Thyroid gland (tissue), 4 donors: ENCODE measurements around the gene RBMS1.

Experiments
- POLR2A ChIP-seq, 2 donors: fragments of 450-650 bp; IDR thresholded peaks; one replicate each; pipeline ENCODE4 v1.6.1; 2017; ENCODE audit warnings: antibody characterized with exemption in 2 of 2, mild to moderate bottlenecking in 2 of 2, moderate library complexity in 1 of 2
- TF ChIP-seq, protein P1 (sequence below), 6 experiments: fragments of 200-600 bp in 3 of 6; fragments of 450-650 bp in 3 of 6; sonication (generic) in 3 of 6; IDR thresholded peaks; one replicate each; pipeline ENCODE4 v1.5.1; 2016 to 2019; ENCODE audit warnings: antibody characterized with exemption in 6 of 6, mild to moderate bottlenecking in 2 of 6, inconsistent platforms in 1 of 6, moderate library complexity in 1 of 6

DNA sequence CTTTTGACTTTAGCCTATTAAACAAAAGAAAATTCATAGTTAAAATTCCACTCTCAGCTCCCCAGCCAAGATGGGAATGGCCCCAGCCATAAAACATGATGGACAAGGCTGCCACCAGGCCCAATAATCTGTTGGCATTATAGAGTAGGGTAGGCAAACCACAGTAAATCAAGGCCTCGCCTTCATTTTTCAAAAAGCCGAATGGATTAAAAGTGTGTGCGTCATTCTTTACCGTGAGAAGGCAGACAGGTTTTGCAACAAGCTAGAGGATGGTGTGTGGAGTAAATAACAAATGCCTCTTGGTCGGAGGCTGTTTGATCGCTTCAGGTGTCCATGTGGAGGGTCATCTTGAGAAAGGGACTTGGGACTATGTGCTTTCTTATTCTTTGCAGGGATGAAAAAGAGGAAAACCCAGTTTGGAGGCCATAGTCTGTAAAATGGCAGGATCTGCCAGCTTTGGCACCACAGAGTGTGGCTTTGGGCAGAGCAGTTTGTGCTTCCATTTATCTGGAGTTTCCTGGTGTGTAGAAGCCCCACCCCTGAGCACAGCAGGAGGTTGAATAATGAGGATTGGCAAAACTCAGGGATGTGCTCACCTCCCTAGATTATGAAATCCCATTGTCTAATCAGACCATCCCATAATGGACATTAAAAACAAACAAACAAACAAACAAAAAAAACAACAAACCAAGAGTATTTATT lies 236.4 kb downstream of the RBMS1 start:
- TF ChIP-seq, protein P1, sequence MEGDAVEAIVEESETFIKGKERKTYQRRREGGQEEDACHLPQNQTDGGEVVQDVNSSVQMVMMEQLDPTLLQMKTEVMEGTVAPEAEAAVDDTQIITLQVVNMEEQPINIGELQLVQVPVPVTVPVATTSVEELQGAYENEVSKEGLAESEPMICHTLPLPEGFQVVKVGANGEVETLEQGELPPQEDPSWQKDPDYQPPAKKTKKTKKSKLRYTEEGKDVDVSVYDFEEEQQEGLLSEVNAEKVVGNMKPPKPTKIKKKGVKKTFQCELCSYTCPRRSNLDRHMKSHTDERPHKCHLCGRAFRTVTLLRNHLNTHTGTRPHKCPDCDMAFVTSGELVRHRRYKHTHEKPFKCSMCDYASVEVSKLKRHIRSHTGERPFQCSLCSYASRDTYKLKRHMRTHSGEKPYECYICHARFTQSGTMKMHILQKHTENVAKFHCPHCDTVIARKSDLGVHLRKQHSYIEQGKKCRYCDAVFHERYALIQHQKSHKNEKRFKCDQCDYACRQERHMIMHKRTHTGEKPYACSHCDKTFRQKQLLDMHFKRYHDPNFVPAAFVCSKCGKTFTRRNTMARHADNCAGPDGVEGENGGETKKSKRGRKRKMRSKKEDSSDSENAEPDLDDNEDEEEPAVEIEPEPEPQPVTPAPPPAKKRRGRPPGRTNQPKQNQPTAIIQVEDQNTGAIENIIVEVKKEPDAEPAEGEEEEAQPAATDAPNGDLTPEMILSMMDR (IDR thresholded peaks at IDR 0.05), result no peak
- no peak for TF ChIP-seq POLR2A (IDR thresholded peaks at IDR 0.05)
